ENCODE data around the gene PRKAG2.

- TF ChIP-seq, protein P1, sequence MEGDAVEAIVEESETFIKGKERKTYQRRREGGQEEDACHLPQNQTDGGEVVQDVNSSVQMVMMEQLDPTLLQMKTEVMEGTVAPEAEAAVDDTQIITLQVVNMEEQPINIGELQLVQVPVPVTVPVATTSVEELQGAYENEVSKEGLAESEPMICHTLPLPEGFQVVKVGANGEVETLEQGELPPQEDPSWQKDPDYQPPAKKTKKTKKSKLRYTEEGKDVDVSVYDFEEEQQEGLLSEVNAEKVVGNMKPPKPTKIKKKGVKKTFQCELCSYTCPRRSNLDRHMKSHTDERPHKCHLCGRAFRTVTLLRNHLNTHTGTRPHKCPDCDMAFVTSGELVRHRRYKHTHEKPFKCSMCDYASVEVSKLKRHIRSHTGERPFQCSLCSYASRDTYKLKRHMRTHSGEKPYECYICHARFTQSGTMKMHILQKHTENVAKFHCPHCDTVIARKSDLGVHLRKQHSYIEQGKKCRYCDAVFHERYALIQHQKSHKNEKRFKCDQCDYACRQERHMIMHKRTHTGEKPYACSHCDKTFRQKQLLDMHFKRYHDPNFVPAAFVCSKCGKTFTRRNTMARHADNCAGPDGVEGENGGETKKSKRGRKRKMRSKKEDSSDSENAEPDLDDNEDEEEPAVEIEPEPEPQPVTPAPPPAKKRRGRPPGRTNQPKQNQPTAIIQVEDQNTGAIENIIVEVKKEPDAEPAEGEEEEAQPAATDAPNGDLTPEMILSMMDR (conservative IDR thresholded peaks at IDR 0.05; ENCODE audit: low read length): no peak
- no peak for TF ChIP-seq EZH2phosphoT487 (IDR thresholded peaks at IDR 0.05; ENCODE audit: borderline replicate concordance)
Measured at GRCh38 chr7:151858456-151858855, 18.5 kb downstream of the PRKAG2 start.
